Endothelial cell of umbilical vein (primary cell): Measurements from ENCODE around the gene SETMAR. TPM values are rescaled to one million over a fixed set of nuclear protein-coding genes. Genes with fewer than 3 reads are reported as not detected.

Experiments used
- BruUV-seq: library from RNA; stranded (reverse); fragments of 400-500 nt; replicated peaks from 2 replicates; lab custom pipeline; 2021; lab: Mats Ljungman, UMichigan
- CTCF ChIA-PET: fragments of 300-600, 350-600 bp; sonication (Branson Sonifier 250); formaldehyde crosslinking; loops from one replicate; lab custom pipeline; 2021; ENCODE audit warnings: antibody characterized with exemption, inconsistent platforms; lab: Charles Lee
- POLR2A ChIA-PET: fragments of 300-600, 350-600 bp; sonication (Branson Sonifier 250); formaldehyde crosslinking; loops from one replicate; lab custom pipeline; 2021; ENCODE audit warnings: antibody characterized with exemption, inconsistent platforms; lab: Charles Lee
- DNase-seq: peaks from one replicate; pipeline ENCODE4 v3.0.0-alpha.2; 2011; ENCODE audit warnings: low read depth, low spot score
- FAIRE-seq: peaks from 2 replicates; lab custom pipeline; 2011; peaks lifted over from hg19 to GRCh38; lab: Jason Lieb, UNC
- H2AFZ ChIP-seq: 2 replicates; pipeline ENCODE4 v1.6.0; 2012; ENCODE audit warnings: low read depth, low read length, control low read depth, inconsistent platforms
- H3K27ac ChIP-seq: 2 replicates; pipeline ENCODE4 v1.5.1; 2011; ENCODE audit warnings: low read depth, mild to moderate bottlenecking, control low read depth, low read length, moderate library complexity; ENCODE audit not compliant: insufficient read depth
- H3K27me3 ChIP-seq, 2 experiments: 2 replicates each; pipeline versions ENCODE4 v1.6.0 to v1.6.1; 2011; ENCODE audit warnings: low read length in 2 of 2, mixed read lengths in 1 of 2; ENCODE audit not compliant: control insufficient read depth in 2 of 2, insufficient read depth in 2 of 2
- H3K36me3 ChIP-seq, 2 experiments: 2 replicates in 1 of 2; 3 replicates in 1 of 2; pipeline ENCODE4 v1.5.1; 2011; ENCODE audit warnings: low read length in 2 of 2, mild to moderate bottlenecking in 1 of 2, moderate library complexity in 1 of 2; ENCODE audit not compliant: control insufficient read depth in 2 of 2, insufficient read depth in 2 of 2; ENCODE audit errors: extremely low read depth in 1 of 2
- H3K4me1 ChIP-seq: 3 replicates; pipeline ENCODE4 v1.5.1; 2011; ENCODE audit warnings: mild to moderate bottlenecking, low read length; ENCODE audit not compliant: control insufficient read depth, insufficient read depth; ENCODE audit errors: extremely low read depth
- H3K4me2 ChIP-seq: 2 replicates; pipeline ENCODE4 v1.6.1; 2011; ENCODE audit warnings: low read length, control low read depth, mixed read lengths; ENCODE audit not compliant: insufficient read depth
- H3K4me3 ChIP-seq, 3 experiments: fragments of 200-600 bp in 1 of 3; sonication (generic), shearing (Covaris generic) in 1 of 3; replicated peaks in 1 of 3; 2 replicates each; pipeline ENCODE4 v1.5.1; 2011 to 2016; ENCODE audit warnings: control low read depth in 3 of 3, low read length in 3 of 3, mild to moderate bottlenecking in 2 of 3, inconsistent platforms in 1 of 3, low read depth in 1 of 3, moderate library complexity in 1 of 3; ENCODE audit not compliant: insufficient read depth in 1 of 3
- H3K79me2 ChIP-seq: 2 replicates; pipeline ENCODE4 v1.6.0; 2012; ENCODE audit warnings: low read length, inconsistent platforms; ENCODE audit not compliant: control insufficient read depth, insufficient read depth
- H3K9ac ChIP-seq: replicated peaks from 2 replicates; pipeline ENCODE3; 2011; ENCODE audit warnings: low read length, control low read depth; ENCODE audit not compliant: insufficient read depth; ENCODE audit errors: extremely low read depth
- H3K9me1 ChIP-seq: replicated peaks from 3 replicates; pipeline ENCODE4 v1.6.0; 2011; ENCODE audit warnings: mild to moderate bottlenecking, low read length; ENCODE audit not compliant: control insufficient read depth, insufficient read depth; ENCODE audit errors: extremely low read depth
- H3K9me3 ChIP-seq: replicated peaks from 2 replicates; pipeline ENCODE4 v1.5.1; 2012; ENCODE audit warnings: low read length, inconsistent platforms; ENCODE audit not compliant: control insufficient read depth, insufficient read depth
- H4K20me1 ChIP-seq: replicated peaks from 2 replicates; pipeline ENCODE3; 2011; ENCODE audit warnings: mild to moderate bottlenecking, low read length; ENCODE audit not compliant: control insufficient read depth, insufficient read depth; ENCODE audit errors: extremely low read depth
- EZH2 ChIP-seq: IDR thresholded peaks from 2 replicates; pipeline ENCODE4 v1.6.1; 2012; ENCODE audit warnings: borderline replicate concordance, low read depth, mild to moderate bottlenecking, moderate library complexity, low read length, inconsistent platforms; ENCODE audit not compliant: severe bottlenecking
- FOS ChIP-seq: IDR thresholded peaks from 2 replicates; pipeline ENCODE4 v1.6.1; 2011; ENCODE audit warnings: mild to moderate bottlenecking, low read length, moderate library complexity, borderline replicate concordance; ENCODE audit not compliant: insufficient read depth
- GATA2 ChIP-seq: IDR thresholded peaks from 2 replicates; pipeline ENCODE4 v1.7.0; 2011; ENCODE audit warnings: low read depth, mild to moderate bottlenecking, moderate library complexity, mixed read lengths, low read length; ENCODE audit not compliant: insufficient read length, insufficient read depth
- JUN ChIP-seq: IDR thresholded peaks from 2 replicates; pipeline ENCODE4 v1.6.1; 2011; ENCODE audit warnings: borderline replicate concordance, low read depth; ENCODE audit not compliant: insufficient read length, insufficient read depth
- MAX ChIP-seq: IDR thresholded peaks from 2 replicates; pipeline ENCODE4 v1.6.1; 2011; ENCODE audit not compliant: insufficient read depth, insufficient read length
- MYC ChIP-seq: IDR thresholded peaks from one replicate; pipeline ENCODE4 v1.6.1; 2011; ENCODE audit warnings: mild to moderate bottlenecking, low read depth, low read length
- POLR2A ChIP-seq: IDR thresholded peaks from 2 replicates; pipeline ENCODE4 v1.6.1; 2012; ENCODE audit warnings: low read depth, mild to moderate bottlenecking, control low read depth, low read length
- POLR2AphosphoS5 ChIP-seq: IDR thresholded peaks from 2 replicates; pipeline ENCODE4 v1.6.1; 2012; ENCODE audit warnings: low read depth, mild to moderate bottlenecking, control low read depth, low read length, moderate library complexity; ENCODE audit not compliant: insufficient read depth
- dilution Hi-C: fragments of 300-500 bp; cut with MboI; formaldehyde crosslinking; loops from one replicate; pipeline ENCODE4 v1.15.0; 2019; ENCODE audit warnings: low sequenced_read_pairs; ENCODE audit not compliant: extremely low pct_ligation_motif_present
- intact Hi-C: fragments of 100-400 bp; cut with micrococcal nuclease; formaldehyde crosslinking; loops from one replicate; pipeline ENCODE4 v1.10.0; 2022
- polyA plus RNA-seq, 4 experiments: library from polyadenylated mRNA; depleted of rRNA in 3 of 4; stranded (reverse) in 3 of 4; unstranded in 1 of 4; fragments of >200 nt; gene quantifications; 2 replicates each; pipeline versions ENCODE4 v1.2.1 to v1.2.3, GENCODE V29; 2011 to 2012; ENCODE audit warnings: missing spikeins in 1 of 4
- total RNA-seq: library from RNA; stranded (reverse); gene quantifications from 2 replicates; pipeline ENCODE4 v1.2.3, GENCODE V29; 2021
- TF ChIP-seq, protein P1 (sequence below), 2 donors: IDR thresholded peaks; 1 replicate in 1 of 2; 2 replicates in 1 of 2; pipeline ENCODE4 v1.5.1; 2011; ENCODE audit warnings: low read length in 2 of 2, mild to moderate bottlenecking in 2 of 2, moderate library complexity in 2 of 2, control low read depth in 1 of 2, inconsistent platforms in 1 of 2, low read depth in 1 of 2; ENCODE audit not compliant: insufficient read depth in 1 of 2; ENCODE audit errors: extremely low read depth in 1 of 2

The SETMAR gene
- total and polyA plus RNA-seq, 2 donors (not counting 3 experiments of a cell fraction or from before 2014, with no cell fraction given), result 9.6 to 15.4 TPM

DNA sequence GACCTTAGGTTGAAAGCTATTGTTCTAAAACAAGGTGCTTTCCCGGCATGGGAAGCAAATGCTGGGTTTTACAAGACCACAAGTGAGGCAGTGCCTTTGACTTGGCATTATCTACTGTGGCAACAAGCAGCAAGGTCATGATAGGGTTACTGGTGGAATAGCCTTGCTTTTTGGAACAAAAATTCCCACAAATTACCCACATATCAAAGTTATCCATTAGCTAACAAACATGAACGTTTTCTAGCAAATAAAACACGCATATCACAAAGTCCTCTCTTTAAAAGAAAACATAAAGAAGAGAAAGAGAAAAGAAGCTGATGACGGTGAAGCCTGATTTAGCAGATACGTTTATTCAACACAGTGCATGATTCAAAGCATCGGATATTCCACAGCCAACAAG, 57.6 kb downstream of the SETMAR start:
- Histone ChIP-seq H3K27ac (no peak overlapping the region), H2AFZ (no peak overlapping the region), H3K4me2 (no peak overlapping the region), H3K9ac (no peak overlapping the region), H3K36me3 (peaks cover 0 to 3% of the 10 kb centered on the region in 2 experiments), H3K27me3 (no peaks in the 10 kb centered on the region), H3K4me3 (no peak overlapping the region), H4K20me1 (no peaks in the 10 kb centered on the region), H3K79me2 (no peaks in the 10 kb centered on the region), H3K9me3 (no peaks in the 10 kb centered on the region), H3K9me1 (no peaks in the 10 kb centered on the region), H3K4me1 (peaks cover 5% of the 10 kb centered on the region)
- dilution Hi-C loops, result no loop called here
- no peak for DNase-seq
- FAIRE-seq, result no peak
- ChIA-PET CTCF (interaction anchor here (1.2 to 1.6 kb wide), 3 partner anchors 10 to 224 kb away, joined by 3 to 9 read pairs (median 4); no protein-coding TSS in a partner anchor), POLR2A (interaction anchor here (0.6 kb wide), 1 partner anchor 54 kb away, joined by 5 read pairs; no protein-coding TSS in a partner anchor)
- intact Hi-C loops, result no loop called here
- BruUV-seq, result no TSS peak
- TF ChIP-seq MYC, result no peak
- TF ChIP-seq MAX, result no peak
- TF ChIP-seq, protein P1, sequence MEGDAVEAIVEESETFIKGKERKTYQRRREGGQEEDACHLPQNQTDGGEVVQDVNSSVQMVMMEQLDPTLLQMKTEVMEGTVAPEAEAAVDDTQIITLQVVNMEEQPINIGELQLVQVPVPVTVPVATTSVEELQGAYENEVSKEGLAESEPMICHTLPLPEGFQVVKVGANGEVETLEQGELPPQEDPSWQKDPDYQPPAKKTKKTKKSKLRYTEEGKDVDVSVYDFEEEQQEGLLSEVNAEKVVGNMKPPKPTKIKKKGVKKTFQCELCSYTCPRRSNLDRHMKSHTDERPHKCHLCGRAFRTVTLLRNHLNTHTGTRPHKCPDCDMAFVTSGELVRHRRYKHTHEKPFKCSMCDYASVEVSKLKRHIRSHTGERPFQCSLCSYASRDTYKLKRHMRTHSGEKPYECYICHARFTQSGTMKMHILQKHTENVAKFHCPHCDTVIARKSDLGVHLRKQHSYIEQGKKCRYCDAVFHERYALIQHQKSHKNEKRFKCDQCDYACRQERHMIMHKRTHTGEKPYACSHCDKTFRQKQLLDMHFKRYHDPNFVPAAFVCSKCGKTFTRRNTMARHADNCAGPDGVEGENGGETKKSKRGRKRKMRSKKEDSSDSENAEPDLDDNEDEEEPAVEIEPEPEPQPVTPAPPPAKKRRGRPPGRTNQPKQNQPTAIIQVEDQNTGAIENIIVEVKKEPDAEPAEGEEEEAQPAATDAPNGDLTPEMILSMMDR (IDR thresholded peaks at IDR 0.05; ENCODE audit: extremely low read depth in 1 of 2, insufficient read depth in 1 of 2, low read depth in 1 of 2, low read length in 2 of 2), result no peak
- TF ChIP-seq EZH2, result no peak
- no peak for TF ChIP-seq POLR2AphosphoS5
- no peak for TF ChIP-seq FOS
- TF ChIP-seq JUN, result no peak
- TF ChIP-seq POLR2A, result no peak
- no peak for TF ChIP-seq GATA2
